ENCODE measurements around the gene EEF1AKMT1. TPM values are rescaled to one million over a fixed set of nuclear protein-coding genes. Genes with fewer than 3 reads are reported as not detected.

Gene EEF1AKMT1
- total RNA-seq, 1 experiment from 2014 or later, result 9.8 TPM

GRCh38 chr13:20801707-20802106 is 27.9 kb upstream of the EEF1AKMT1 start:
- ChIA-PET POLR2A (no interaction called here), RAD21 (ENCODE audit: low non-redundant PET in 1 of 2, low total read pairs in 2 of 2, uncharacterized antibody in 2 of 2, unreplicated experiment in 2 of 2) (no interaction called here), CTCF (no interaction called here)
- H3K9me2 ChIP-seq (ENCODE audit: insufficient read depth), result no peaks in the 10 kb centered on the region
- peaks cover 2 to 4% of the 10 kb centered on the region in 2 experiments; a peak in 1 of 4 replicates for H3K36me3 ChIP-seq (ENCODE audit: control insufficient read depth in 1 of 2, insufficient read depth in 2 of 2, low read length in 2 of 2)
- no peak overlapping the region for H3K4me2 ChIP-seq (ENCODE audit: low read length)
- no peak overlapping the region for H3K27ac ChIP-seq (ENCODE audit: low read depth, low read length)
- H4K20me1 ChIP-seq (ENCODE audit: insufficient read depth), result no peaks in the 10 kb centered on the region
- BruUV-seq (replicated peaks), result no TSS peak
- H3K4me1 ChIP-seq (ENCODE audit: control insufficient read depth in 1 of 2, insufficient read depth in 2 of 2, low read length in 2 of 2), result no peaks in the 10 kb centered on the region
- H3K4me3 ChIP-seq (replicated peaks in 1 of 2; ENCODE audit: low read depth in 1 of 2, low read length in 2 of 2), result no peak overlapping the region
- DNase-seq (ENCODE audit: low read depth, low spot score), result no peak
- no peak overlapping the region for H3K9ac ChIP-seq (ENCODE audit: low read length)
- no peaks in the 10 kb centered on the region for H3K9me3 ChIP-seq (ENCODE audit: control insufficient read depth in 1 of 2, insufficient read depth in 1 of 2, low read depth in 1 of 2, low read length in 2 of 2)
- no peak for TF ChIP-seq SP1 (IDR thresholded peaks at IDR 0.05; ENCODE audit: low read depth)
- no peak for TF ChIP-seq REST (IDR thresholded peaks at IDR 0.05; ENCODE audit: low read depth)
- TF ChIP-seq JUND (IDR thresholded peaks at IDR 0.05), result no peak
- TF ChIP-seq ATF3 (IDR thresholded peaks at IDR 0.05), result no peak
- TF ChIP-seq ZFX (IDR thresholded peaks at IDR 0.05), result no peak
- no peak for TF ChIP-seq EZH2phosphoT487 (IDR thresholded peaks at IDR 0.05; ENCODE audit: borderline replicate concordance)
- TF ChIP-seq EGR1 (IDR thresholded peaks at IDR 0.05; ENCODE audit: low read depth), result no peak
- TF ChIP-seq CTCF (IDR thresholded peaks at IDR 0.05 in 2 of 3, conservative IDR thresholded peaks at IDR 0.05 in 1 of 3; ENCODE audit: borderline replicate concordance in 1 of 3, insufficient read depth in 1 of 3, low read depth in 2 of 3, low read length in 2 of 3), result no peak
- TF ChIP-seq EZH2 (IDR thresholded peaks at IDR 0.05), result no peak
- no peak for TF ChIP-seq RAD21 (IDR thresholded peaks at IDR 0.05; ENCODE audit: low read depth)
- TF ChIP-seq ELF1 (IDR thresholded peaks at IDR 0.05; ENCODE audit: borderline replicate concordance, low read depth), result no peak
- no peak for TF ChIP-seq ZBTB33 (IDR thresholded peaks at IDR 0.05; ENCODE audit: extremely low read depth, insufficient replicate concordance, low read length)
- TF ChIP-seq TCF7L2 (IDR thresholded peaks at IDR 0.05; ENCODE audit: borderline replicate concordance, extremely low read depth, insufficient read depth, insufficient read length), result no peak
- TF ChIP-seq YY1 (IDR thresholded peaks at IDR 0.05; ENCODE audit: extremely low read depth, insufficient replicate concordance, low read depth, low read length), result no peak
- peaks cover 5% of the 10 kb centered on the region; the same call in 1 of the 2 replicates for H3K79me2 ChIP-seq (ENCODE audit: insufficient read depth, low read length)
- no peaks in the 10 kb centered on the region for H3K27me3 ChIP-seq (ENCODE audit: insufficient read depth, low read length)
- no peak for ATAC-seq
- no peak overlapping the region for H2AFZ ChIP-seq (ENCODE audit: low read depth, low read length, poor library complexity, severe bottlenecking)
- intact Hi-C loops (cut with micrococcal nuclease), result no loop called here
